ENCODE data around the gene GUK1. TPM values are rescaled to one million over a fixed set of nuclear protein-coding genes. Genes with fewer than 3 reads are reported as not detected.
"Not testable (repeated sequence)": the region's sequence is repeated elsewhere in the genome, so short reads cannot be mapped to it uniquely, and the experiment has no call there.

Gene GUK1
- total and polyA plus RNA-seq, 4 donors: 158 to 476 (median 307) TPM

DNA sequence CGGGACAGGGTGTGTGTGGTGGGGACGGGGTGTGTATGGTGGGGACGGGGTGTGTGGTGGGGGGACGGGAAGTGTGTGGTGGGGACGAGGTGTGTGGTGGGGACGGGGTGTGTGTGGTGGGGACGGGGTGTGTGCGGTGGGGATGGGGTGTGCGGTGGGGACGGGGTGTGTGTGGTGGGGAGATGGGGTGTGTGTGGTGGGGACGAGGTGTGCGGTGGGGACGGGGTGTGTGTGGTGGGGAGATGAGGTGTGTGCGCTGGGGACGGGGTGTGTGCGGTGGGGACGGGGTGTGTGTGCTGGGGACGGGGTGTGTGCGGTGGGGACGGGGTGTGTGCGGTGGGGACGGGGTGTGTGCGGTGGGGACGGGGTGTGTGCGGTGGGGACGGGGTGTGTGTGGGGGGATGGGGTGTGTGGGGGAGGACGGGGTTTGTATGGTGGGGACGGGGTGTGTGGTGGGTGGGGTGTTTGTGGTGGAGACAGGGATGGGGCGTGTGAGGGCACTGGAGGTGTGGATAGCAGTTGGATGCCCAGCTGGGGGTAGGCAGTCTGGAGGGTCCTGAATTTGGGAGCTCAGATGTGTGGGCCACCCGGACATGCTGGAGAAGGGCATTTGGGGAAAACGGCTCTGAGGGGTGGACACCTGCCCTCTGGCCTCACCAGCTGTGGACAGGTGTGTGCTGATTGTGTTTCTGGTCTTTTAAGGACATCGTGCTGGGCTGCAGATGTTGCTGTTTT is 42.4 kb downstream of the GUK1 start:
- Histone ChIP-seq H3K36me3 (ENCODE audit: control insufficient read depth in 4 of 4, insufficient read depth in 4 of 4, low read length in 4 of 4) (peaks cover 0 to 2% (median 0%) of the 10 kb centered on the region in 4 donors), H3K9ac (ENCODE audit: insufficient read depth in 1 of 2, low read length in 2 of 2) (no peak overlapping the region), H3K27ac (ENCODE audit: low read depth in 1 of 2, low read length in 1 of 2) (no peak overlapping the region), H3K4me3 (no peak overlapping the region), H3K9me3 (ENCODE audit: control insufficient read depth in 4 of 4, insufficient read depth in 3 of 4, low read length in 3 of 4) (no peaks in the 10 kb centered on the region), H3K4me1 (ENCODE audit: control insufficient read depth in 5 of 5, insufficient read depth in 5 of 5, low read length in 5 of 5) (peaks cover 0 to 6% (median 0%) of the 10 kb centered on the region in 5 donors), H3K27me3 (ENCODE audit: control insufficient read depth in 3 of 3, insufficient read depth in 3 of 3, low read length in 2 of 3) (no peaks in the 10 kb centered on the region)
- ATAC-seq (ENCODE audit: insufficient read depth, low FRiP score) (no peak), DNase-seq (no peak)
- 82 to 89% methylated on average over 27 to 32 of the region's 32 CpGs for WGBS, 2 donors
- TF ChIP-seq, protein P1, sequence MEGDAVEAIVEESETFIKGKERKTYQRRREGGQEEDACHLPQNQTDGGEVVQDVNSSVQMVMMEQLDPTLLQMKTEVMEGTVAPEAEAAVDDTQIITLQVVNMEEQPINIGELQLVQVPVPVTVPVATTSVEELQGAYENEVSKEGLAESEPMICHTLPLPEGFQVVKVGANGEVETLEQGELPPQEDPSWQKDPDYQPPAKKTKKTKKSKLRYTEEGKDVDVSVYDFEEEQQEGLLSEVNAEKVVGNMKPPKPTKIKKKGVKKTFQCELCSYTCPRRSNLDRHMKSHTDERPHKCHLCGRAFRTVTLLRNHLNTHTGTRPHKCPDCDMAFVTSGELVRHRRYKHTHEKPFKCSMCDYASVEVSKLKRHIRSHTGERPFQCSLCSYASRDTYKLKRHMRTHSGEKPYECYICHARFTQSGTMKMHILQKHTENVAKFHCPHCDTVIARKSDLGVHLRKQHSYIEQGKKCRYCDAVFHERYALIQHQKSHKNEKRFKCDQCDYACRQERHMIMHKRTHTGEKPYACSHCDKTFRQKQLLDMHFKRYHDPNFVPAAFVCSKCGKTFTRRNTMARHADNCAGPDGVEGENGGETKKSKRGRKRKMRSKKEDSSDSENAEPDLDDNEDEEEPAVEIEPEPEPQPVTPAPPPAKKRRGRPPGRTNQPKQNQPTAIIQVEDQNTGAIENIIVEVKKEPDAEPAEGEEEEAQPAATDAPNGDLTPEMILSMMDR (IDR thresholded peaks at IDR 0.05; ENCODE audit: control extremely low read depth, extremely low read depth): no peak

DNA sequence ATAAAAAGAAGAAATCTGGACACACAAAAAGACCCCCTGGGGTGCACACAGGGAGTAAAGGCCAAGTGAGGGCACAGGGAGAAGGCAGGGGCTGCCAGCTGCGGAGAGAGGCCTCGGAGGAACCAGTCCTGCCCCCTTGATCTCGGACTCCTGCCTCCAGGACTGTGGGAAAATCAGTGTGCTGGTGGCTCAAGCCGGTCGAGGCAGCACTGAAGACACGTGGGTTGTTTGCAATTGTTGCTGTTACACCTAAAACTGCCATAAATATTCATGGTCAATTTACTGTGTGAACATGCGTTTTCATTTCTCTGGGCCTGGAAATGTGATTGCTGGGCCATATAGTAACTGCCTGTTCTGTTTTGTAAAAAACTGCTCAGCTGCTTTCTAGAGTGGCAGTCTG is 44.1 kb downstream of the GUK1 start:
- Histone ChIP-seq H3K4me3 (no peak overlapping the region), H3K4me1 (ENCODE audit: control insufficient read depth in 5 of 5, insufficient read depth in 5 of 5, low read length in 5 of 5) (peaks cover 0 to 6% (median 0%) of the 10 kb centered on the region in 5 donors), H3K27me3 (ENCODE audit: control insufficient read depth in 3 of 3, insufficient read depth in 3 of 3, low read length in 2 of 3) (no peaks in the 10 kb centered on the region), H3K36me3 (ENCODE audit: control insufficient read depth in 4 of 4, insufficient read depth in 4 of 4, low read length in 4 of 4) (peaks cover 0 to 2% (median 0%) of the 10 kb centered on the region in 4 donors), H3K27ac (ENCODE audit: low read depth in 1 of 2, low read length in 1 of 2) (no peak overlapping the region), H3K9ac (ENCODE audit: insufficient read depth in 1 of 2, low read length in 2 of 2) (no peak overlapping the region), H3K9me3 (ENCODE audit: control insufficient read depth in 4 of 4, insufficient read depth in 3 of 4, low read length in 3 of 4) (no peaks in the 10 kb centered on the region)
- TF ChIP-seq, protein P1 (IDR thresholded peaks at IDR 0.05; ENCODE audit: control extremely low read depth, extremely low read depth): no peak
- 87 to 88% methylated on average over 7 of the region's 7 CpGs for WGBS, 2 donors
- DNase-seq: no peak
- no peak for ATAC-seq (ENCODE audit: insufficient read depth, low FRiP score)

GRCh38 chr1:228185641-228185965 is 45.5 kb downstream of the GUK1 start:
- no peak for ATAC-seq (ENCODE audit: insufficient read depth, low FRiP score)

DNA sequence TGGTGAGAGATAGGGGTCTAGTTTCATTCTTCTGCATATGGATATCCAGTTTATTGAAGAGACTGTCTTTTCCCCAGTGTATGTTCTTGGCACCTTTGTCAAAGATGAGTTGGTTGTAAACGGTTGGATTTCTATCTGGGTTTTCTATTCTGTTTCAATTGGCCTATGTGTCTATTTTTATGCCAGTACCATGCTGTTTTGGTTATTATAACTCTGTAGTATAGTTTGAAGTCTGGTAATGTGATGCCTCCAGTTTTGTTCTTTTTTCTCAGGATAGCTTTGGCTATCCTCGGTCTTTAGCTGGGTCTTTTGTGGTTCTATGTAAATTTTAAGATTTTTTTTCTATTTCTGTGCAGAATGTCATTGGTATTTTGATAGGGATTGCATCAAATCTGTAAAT is 48.2 kb downstream of the GUK1 start:
- not testable (repeated sequence) for H3K4me3 ChIP-seq; H3K36me3 ChIP-seq (ENCODE audit: control insufficient read depth in 4 of 4, insufficient read depth in 4 of 4, low read length in 4 of 4); H3K9me3 ChIP-seq (ENCODE audit: control insufficient read depth in 4 of 4, insufficient read depth in 3 of 4, low read length in 3 of 4); ATAC-seq (ENCODE audit: insufficient read depth, low FRiP score); H3K4me1 ChIP-seq (ENCODE audit: control insufficient read depth in 5 of 5, insufficient read depth in 5 of 5, low read length in 5 of 5); H3K27me3 ChIP-seq (ENCODE audit: control insufficient read depth in 3 of 3, insufficient read depth in 3 of 3, low read length in 2 of 3); H3K27ac ChIP-seq (ENCODE audit: low read depth in 1 of 2, low read length in 1 of 2); DNase-seq; H3K9ac ChIP-seq (ENCODE audit: insufficient read depth in 1 of 2, low read length in 2 of 2)
- WGBS, 2 donors: 85 to 86% methylated on average over 2 of the region's 2 CpGs

More at GRCh38 chr1:228185641-228185965, 45.5 kb downstream of the GUK1 start:
- TF ChIP-seq, protein P1 (IDR thresholded peaks at IDR 0.05; ENCODE audit: control extremely low read depth, extremely low read depth): no peak
- H3K27me3 ChIP-seq (ENCODE audit: control insufficient read depth in 3 of 3, insufficient read depth in 3 of 3, low read length in 2 of 3): no peaks in the 10 kb centered on the region
- no peak overlapping the region for H3K27ac ChIP-seq (ENCODE audit: low read depth in 1 of 2, low read length in 1 of 2)
- H3K9ac ChIP-seq (ENCODE audit: insufficient read depth in 1 of 2, low read length in 2 of 2): no peak overlapping the region
- WGBS, 2 donors: 75 to 85% methylated on average over 11 of the region's 11 CpGs
- H3K4me1 ChIP-seq (ENCODE audit: control insufficient read depth in 5 of 5, insufficient read depth in 5 of 5, low read length in 5 of 5): peaks cover 0 to 5% (median 0%) of the 10 kb centered on the region in 5 donors
- no peak overlapping the region for H3K4me3 ChIP-seq
- no peak for DNase-seq
- peaks cover 0 to 2% (median 0%) of the 10 kb centered on the region in 4 donors for H3K36me3 ChIP-seq (ENCODE audit: control insufficient read depth in 4 of 4, insufficient read depth in 4 of 4, low read length in 4 of 4)
- H3K9me3 ChIP-seq (ENCODE audit: control insufficient read depth in 4 of 4, insufficient read depth in 3 of 4, low read length in 3 of 4): no peaks in the 10 kb centered on the region
